GM18858 (cell line): Measurements from ENCODE around the gene HJV.

Experiments used
- ATAC-seq: cut with Tn5 transposase; IDR thresholded peaks from one replicate; pipeline ENCODE4 v1.9.1; 2021; ENCODE audit not compliant: unreplicated experiment

The HJV gene

DNA sequence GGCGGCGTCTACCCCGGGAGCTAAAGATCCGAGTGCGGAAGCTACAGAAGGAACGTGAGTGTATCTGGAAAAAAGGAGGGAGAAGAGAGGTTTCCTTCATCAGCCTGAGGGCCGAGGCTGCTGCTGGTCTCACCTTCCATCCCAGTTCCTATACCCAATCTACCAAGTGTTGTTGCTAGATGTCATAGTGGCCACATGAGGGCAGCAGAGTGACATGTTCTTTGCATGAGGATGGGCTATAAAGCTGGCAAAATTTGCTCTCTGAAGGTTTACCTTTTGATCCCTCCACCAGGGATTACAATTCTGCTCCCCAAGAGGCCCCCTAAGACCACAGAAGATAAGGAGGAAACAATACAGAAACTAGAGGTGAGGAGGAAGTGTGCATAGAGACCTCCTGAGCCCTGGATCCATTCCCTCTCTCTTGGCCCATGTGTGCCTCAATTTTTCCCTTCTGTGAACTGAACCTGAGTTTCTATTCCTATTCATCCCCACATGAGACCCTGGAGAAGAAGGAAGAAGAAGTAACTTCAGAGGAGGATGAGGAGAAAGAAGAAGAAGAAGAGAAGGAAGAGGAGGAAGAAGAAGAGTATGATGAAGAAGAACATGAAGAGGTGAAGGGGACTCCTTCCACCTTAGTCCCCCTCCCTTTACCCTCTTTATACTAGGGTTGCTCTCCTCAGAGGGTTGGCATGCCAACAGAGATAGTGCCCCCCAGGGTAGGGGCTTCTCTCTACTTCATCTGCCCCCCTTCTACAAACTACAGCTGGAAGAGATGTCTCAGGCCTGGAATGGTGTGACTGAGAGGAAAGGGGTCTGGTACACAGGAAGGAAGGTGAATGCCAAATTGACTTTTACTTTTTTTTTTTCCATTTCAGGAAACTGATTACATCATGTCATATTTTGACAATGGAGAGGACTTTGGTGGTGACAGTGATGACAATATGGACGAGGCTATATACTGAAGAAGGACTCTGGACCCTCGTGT is 43.8 kb downstream of the HJV start:
- no peak for ATAC-seq

DNA sequence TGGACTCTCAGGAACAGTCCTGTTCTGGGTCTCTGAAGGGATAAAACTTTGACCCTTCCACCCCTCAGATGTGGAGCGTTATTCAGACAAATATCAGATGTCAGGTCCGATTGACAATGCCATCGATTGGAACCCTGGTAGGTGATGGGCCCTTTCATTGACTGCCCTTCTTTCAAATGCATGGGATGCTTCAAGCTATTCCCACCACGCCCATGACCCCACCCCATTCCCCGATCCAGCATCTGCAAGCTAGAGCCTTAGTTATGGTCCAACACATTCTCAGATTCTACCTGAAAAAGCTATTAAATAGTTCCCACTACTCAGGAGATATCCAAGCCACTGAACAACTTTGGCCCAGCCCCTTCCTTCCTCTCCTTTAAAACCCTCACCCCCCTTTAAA is 44.5 kb downstream of the HJV start:
- no peak for ATAC-seq

DNA sequence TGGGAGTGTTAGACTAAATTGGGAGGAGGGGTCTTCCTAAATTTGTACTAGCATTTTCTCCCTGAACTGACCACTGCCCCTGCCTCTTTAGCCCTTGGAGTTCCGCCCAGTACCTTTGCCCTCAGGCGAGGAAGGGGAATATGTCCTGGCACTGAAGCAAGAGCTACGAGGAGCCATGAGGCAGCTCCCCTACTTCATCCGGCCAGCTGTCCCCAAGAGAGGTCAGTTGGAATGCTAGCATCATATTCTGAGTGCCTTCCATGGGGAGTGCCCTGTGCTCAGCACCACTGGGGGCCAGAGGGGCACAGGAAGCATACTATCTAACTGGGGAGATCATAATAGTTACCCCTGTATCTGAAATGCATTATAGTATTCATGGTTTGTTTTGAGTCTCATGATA is 46.3 kb downstream of the HJV start:
- no peak for ATAC-seq

DNA sequence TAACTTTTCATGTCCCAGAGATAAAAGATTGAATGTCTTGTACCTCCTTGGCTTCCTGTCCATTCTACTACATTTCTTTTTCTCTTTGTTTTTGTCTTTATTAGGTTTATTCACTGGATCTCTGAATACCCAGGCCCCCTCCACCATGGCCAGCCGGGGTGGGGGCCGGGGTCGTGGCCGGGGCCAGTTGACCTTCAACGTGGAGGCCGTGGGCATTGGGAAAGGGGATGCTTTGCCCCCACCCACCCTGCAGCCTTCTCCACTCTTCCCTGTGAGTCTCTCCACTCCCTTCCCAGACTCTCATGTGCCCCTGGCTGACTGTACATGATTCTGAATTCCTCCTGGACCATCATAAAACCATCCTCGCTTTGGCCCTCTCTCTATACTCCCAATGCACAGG is 46.8 kb downstream of the HJV start:
- ATAC-seq: no peak

DNA sequence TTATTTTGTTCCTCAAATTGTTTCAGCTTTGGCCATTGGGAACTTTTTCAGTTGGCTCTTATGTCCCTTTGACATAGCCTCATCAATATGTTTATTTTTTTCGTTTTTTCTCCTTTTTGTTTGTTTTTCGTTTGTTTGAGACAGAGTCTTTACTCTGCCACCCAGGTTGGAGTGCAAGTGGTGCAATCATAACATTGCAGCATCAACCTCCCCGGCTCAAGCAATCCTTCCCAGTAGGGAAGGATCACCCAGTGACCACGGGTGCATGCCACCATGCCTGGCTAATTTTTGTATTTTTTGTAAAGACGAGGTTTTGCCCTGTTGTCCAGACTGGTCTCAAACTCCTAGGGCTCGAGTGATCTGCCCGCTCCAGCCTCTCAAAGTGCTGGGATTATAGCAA is 49.0 kb downstream of the HJV start:
- no peak for ATAC-seq
